ENCODE data around the gene DAAM1. TPM values are rescaled to one million over a fixed set of nuclear protein-coding genes. Genes with fewer than 3 reads are reported as not detected.
A peak's percentile ranks its signal among the peaks of the same experiment; 100 is the strongest.

Gene DAAM1
- total RNA-seq, 1 donor from 2014 or later, result 38.0 TPM

DNA sequence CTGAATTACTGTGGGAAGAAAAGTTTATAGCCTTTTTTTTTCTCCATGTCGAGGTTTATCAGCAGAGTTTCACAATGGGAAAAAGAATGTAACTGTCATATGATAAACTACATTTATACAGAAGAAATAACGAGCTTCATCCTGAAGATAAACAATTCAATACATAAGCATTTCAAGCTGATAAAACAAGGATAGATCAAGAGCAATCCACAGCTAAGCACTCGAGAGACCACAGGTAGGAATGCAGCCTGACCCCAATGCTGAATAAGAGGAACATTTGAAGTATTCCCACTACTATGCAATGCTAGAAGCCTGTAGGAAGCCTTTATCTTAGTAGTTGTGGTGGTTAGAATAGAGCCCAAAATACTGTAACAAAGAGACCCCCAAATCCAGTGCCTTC, 32.6 kb upstream of the DAAM1 start:
- no peaks in the 10 kb centered on the region for H3K27me3 ChIP-seq (ENCODE audit: insufficient read depth, low read length)
- peaks cover 9% of the 10 kb centered on the region for H3K4me1 Mint-ChIP-seq (ENCODE audit: low read depth, unreplicated experiment)
- H3K9me3 ChIP-seq (ENCODE audit: insufficient read depth, low read depth, low read length), result no peaks in the 10 kb centered on the region
- H4K20me1 ChIP-seq (ENCODE audit: insufficient read depth, low read length), result no peaks in the 10 kb centered on the region
- peaks cover 5% of the 10 kb centered on the region for H3K27me3 Mint-ChIP-seq (ENCODE audit: low read depth, unreplicated experiment)
- peak; percentile 77 for DNase-seq (ENCODE audit: low read depth)
- TF ChIP-seq EZH2 (IDR thresholded peaks at IDR 0.05; ENCODE audit: insufficient read depth, low read length), result no peak
- TF ChIP-seq, protein P1, sequence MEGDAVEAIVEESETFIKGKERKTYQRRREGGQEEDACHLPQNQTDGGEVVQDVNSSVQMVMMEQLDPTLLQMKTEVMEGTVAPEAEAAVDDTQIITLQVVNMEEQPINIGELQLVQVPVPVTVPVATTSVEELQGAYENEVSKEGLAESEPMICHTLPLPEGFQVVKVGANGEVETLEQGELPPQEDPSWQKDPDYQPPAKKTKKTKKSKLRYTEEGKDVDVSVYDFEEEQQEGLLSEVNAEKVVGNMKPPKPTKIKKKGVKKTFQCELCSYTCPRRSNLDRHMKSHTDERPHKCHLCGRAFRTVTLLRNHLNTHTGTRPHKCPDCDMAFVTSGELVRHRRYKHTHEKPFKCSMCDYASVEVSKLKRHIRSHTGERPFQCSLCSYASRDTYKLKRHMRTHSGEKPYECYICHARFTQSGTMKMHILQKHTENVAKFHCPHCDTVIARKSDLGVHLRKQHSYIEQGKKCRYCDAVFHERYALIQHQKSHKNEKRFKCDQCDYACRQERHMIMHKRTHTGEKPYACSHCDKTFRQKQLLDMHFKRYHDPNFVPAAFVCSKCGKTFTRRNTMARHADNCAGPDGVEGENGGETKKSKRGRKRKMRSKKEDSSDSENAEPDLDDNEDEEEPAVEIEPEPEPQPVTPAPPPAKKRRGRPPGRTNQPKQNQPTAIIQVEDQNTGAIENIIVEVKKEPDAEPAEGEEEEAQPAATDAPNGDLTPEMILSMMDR (IDR thresholded peaks at IDR 0.05; ENCODE audit: insufficient read depth, low read depth, low read length), result no peak
- H3K27ac Mint-ChIP-seq (ENCODE audit: unreplicated experiment), result no peak overlapping the region
- no peak for FAIRE-seq
- no peak overlapping the region for H3K27ac ChIP-seq (ENCODE audit: low read depth, low read length)
- no peaks in the 10 kb centered on the region for H3K79me2 ChIP-seq (ENCODE audit: insufficient read depth, low read length)
- peaks cover 4% of the 10 kb centered on the region for H3K9me3 Mint-ChIP-seq (ENCODE audit: unreplicated experiment)
- H3K36me3 ChIP-seq (ENCODE audit: insufficient read depth, low read length), result no peaks in the 10 kb centered on the region
- no peaks in the 10 kb centered on the region for H3K4me1 ChIP-seq (ENCODE audit: insufficient read depth, low read length)
- H2AFZ ChIP-seq (ENCODE audit: low read depth, low read length), result no peak overlapping the region
- H3K9ac ChIP-seq (ENCODE audit: low read length), result no peak overlapping the region
- H3K4me3 Mint-ChIP-seq (ENCODE audit: unreplicated experiment), result no peak overlapping the region
- H3K36me3 Mint-ChIP-seq (ENCODE audit: low read depth, unreplicated experiment), result no peaks in the 10 kb centered on the region
- H3K4me3 ChIP-seq (ENCODE audit: insufficient read depth, low read depth, low read length), result no peak overlapping the region
- no peak overlapping the region for H3K4me2 ChIP-seq (ENCODE audit: low read length)

GRCh38 chr14:59159169-59159568, 29.3 kb upstream of the DAAM1 start:
- Mint-ChIP-seq H3K4me3 (ENCODE audit: unreplicated experiment) (no peak overlapping the region), H3K36me3 (ENCODE audit: low read depth, unreplicated experiment) (no peaks in the 10 kb centered on the region), H3K9me3 (ENCODE audit: unreplicated experiment) (peaks cover 4% of the 10 kb centered on the region), H3K27ac (ENCODE audit: unreplicated experiment) (no peak overlapping the region), H3K4me1 (ENCODE audit: low read depth, unreplicated experiment) (peaks cover 22% of the 10 kb centered on the region), H3K27me3 (ENCODE audit: low read depth, unreplicated experiment) (peaks cover 2% of the 10 kb centered on the region)
- H3K4me2 ChIP-seq (ENCODE audit: low read length), result no peak overlapping the region
- no peak overlapping the region for H3K9ac ChIP-seq (ENCODE audit: low read length)
- peak; percentile 11 for DNase-seq (ENCODE audit: low read depth)
- no peak for FAIRE-seq
- no peak overlapping the region for H2AFZ ChIP-seq (ENCODE audit: low read depth, low read length)
- H3K4me1 ChIP-seq (ENCODE audit: insufficient read depth, low read length), result peaks cover 6% of the 10 kb centered on the region
- no peaks in the 10 kb centered on the region for H3K79me2 ChIP-seq (ENCODE audit: insufficient read depth, low read length)
- TF ChIP-seq EZH2 (IDR thresholded peaks at IDR 0.05; ENCODE audit: insufficient read depth, low read length), result no peak
- TF ChIP-seq, protein P1 (IDR thresholded peaks at IDR 0.05; ENCODE audit: insufficient read depth, low read depth, low read length), result no peak
- H3K36me3 ChIP-seq (ENCODE audit: insufficient read depth, low read length), result no peaks in the 10 kb centered on the region
- no peaks in the 10 kb centered on the region for H3K27me3 ChIP-seq (ENCODE audit: insufficient read depth, low read length)
- H3K9me3 ChIP-seq (ENCODE audit: insufficient read depth, low read depth, low read length), result no peaks in the 10 kb centered on the region
- no peak overlapping the region for H3K27ac ChIP-seq (ENCODE audit: low read depth, low read length)
- no peak overlapping the region for H3K4me3 ChIP-seq (ENCODE audit: insufficient read depth, low read depth, low read length)
- H4K20me1 ChIP-seq (ENCODE audit: insufficient read depth, low read length), result no peaks in the 10 kb centered on the region

DNA sequence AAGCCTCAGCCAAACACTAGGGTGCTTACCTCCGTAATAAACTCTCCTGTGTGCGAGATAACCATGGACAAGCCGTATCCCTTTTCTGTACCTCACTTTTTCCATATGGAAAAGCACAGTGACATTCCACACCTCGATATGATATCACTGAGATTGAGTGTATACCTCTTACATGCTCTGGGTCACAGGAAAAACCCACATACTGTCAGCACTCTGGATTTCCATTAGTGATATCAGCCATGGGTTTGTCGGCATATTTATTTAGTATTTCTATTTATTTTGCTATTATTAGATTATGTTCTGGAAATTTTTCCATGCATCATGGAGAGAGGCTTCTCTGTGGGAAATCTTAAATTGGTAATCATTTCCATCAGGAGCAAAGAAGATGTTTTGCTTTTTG, 28.0 kb upstream of the DAAM1 start:
- Mint-ChIP-seq H3K9me3 (ENCODE audit: unreplicated experiment) (peaks cover 4% of the 10 kb centered on the region), H3K36me3 (ENCODE audit: low read depth, unreplicated experiment) (no peaks in the 10 kb centered on the region), H3K4me3 (ENCODE audit: unreplicated experiment) (no peak overlapping the region), H3K27ac (ENCODE audit: unreplicated experiment) (peak overlapping the region; percentile 96), H3K4me1 (ENCODE audit: low read depth, unreplicated experiment) (peaks cover 22% of the 10 kb centered on the region), H3K27me3 (ENCODE audit: low read depth, unreplicated experiment) (peaks cover 2% of the 10 kb centered on the region)
- FAIRE-seq (no peak), DNase-seq (ENCODE audit: low read depth) (no peak)
- Histone ChIP-seq H3K9me3 (ENCODE audit: insufficient read depth, low read depth, low read length) (no peaks in the 10 kb centered on the region), H3K36me3 (ENCODE audit: insufficient read depth, low read length) (no peaks in the 10 kb centered on the region), H3K27me3 (ENCODE audit: insufficient read depth, low read length) (no peaks in the 10 kb centered on the region), H3K4me1 (ENCODE audit: insufficient read depth, low read length) (peaks cover 6% of the 10 kb centered on the region), H3K4me3 (ENCODE audit: insufficient read depth, low read depth, low read length) (no peak overlapping the region), H3K4me2 (ENCODE audit: low read length) (peak overlapping the region; percentile 88), H3K9ac (ENCODE audit: low read length) (no peak overlapping the region), H3K79me2 (ENCODE audit: insufficient read depth, low read length) (no peaks in the 10 kb centered on the region), H4K20me1 (ENCODE audit: insufficient read depth, low read length) (no peaks in the 10 kb centered on the region), H3K27ac (ENCODE audit: low read depth, low read length) (no peak overlapping the region), H2AFZ (ENCODE audit: low read depth, low read length) (no peak overlapping the region)
- TF ChIP-seq, protein P1 (IDR thresholded peaks at IDR 0.05; ENCODE audit: insufficient read depth, low read depth, low read length), result no peak
- TF ChIP-seq EZH2 (IDR thresholded peaks at IDR 0.05; ENCODE audit: insufficient read depth, low read length), result no peak

Measured in astrocyte (in vitro differentiated cells and primary cell).